A549 (cell line): Measurements from ENCODE around the gene CRYBA1. TPM values are rescaled to one million over a fixed set of nuclear protein-coding genes. Genes with fewer than 3 reads are reported as not detected.

ENCODE experiments used
- ATAC-seq, 2 experiments: fragments of 200-7000 bp in 1 of 2; fragments of >200 bp in 1 of 2; cut with Nextera tagmentation in 1 of 2; cut with Tn5 transposase in 1 of 2; 3 replicates each; pipeline versions ENCODE4 v1.8.0 to v1.9.1; 2018 to 2020; ENCODE audit warnings: mild to moderate bottlenecking in 1 of 2, moderate library complexity in 1 of 2
- CTCF ChIA-PET: fragments of 300-600 bp; sonication (Branson Sonifier 250); formaldehyde crosslinking; extraction: SDS; loops from one replicate; lab custom pipeline; 2021; ENCODE audit warnings: antibody characterized with exemption, inconsistent platforms; lab: Yijun Ruan, JAX
- POLR2A ChIA-PET: fragments of 350-600 bp; formaldehyde crosslinking; extraction: SDS; loops from one replicate; lab custom pipeline; 2021; ENCODE audit warnings: antibody characterized with exemption, inconsistent platforms; lab: Yijun Ruan, JAX
- DNase-seq, 2 experiments: peaks; one replicate each; pipeline versions ENCODE4 v3.0.0 to v3.0.0-alpha.2; 2011 to 2016; ENCODE audit warnings: low read depth in 1 of 2, low spot score in 1 of 2
- FAIRE-seq: peaks from 2 replicates; lab custom pipeline; 2011; peaks lifted over from hg19 to GRCh38; lab: Jason Lieb, UNC
- H3K27ac ChIP-seq, 2 experiments: fragments of >200 bp; sonication (Bioruptor Twin); formaldehyde crosslinking; 3 replicates each; pipeline ENCODE4 v1.5.1; 2016 to 2017
- H3K4me1 ChIP-seq: fragments of >200 bp; sonication (Bioruptor Twin); formaldehyde crosslinking; 3 replicates; pipeline ENCODE4 v1.6.1; 2016
- H3K4me2 ChIP-seq: fragments of >200 bp; sonication (Bioruptor Twin); formaldehyde crosslinking; 3 replicates; pipeline ENCODE4 v1.6.1; 2016
- H3K4me3 ChIP-seq: fragments of >200 bp; sonication (Bioruptor Twin); formaldehyde crosslinking; 3 replicates; pipeline ENCODE4 v1.5.1; 2016
- H3K9me3 ChIP-seq: fragments of >200 bp; sonication (Bioruptor Twin); formaldehyde crosslinking; 3 replicates; pipeline ENCODE4 v1.6.1; 2016
- BHLHE40 ChIP-seq: IDR thresholded peaks from 2 replicates; pipeline ENCODE4 v1.6.1; 2012; ENCODE audit warnings: low read depth, low read length, inconsistent platforms
- CBX2 ChIP-seq: fragments of 200-600 bp; sonication (generic); IDR thresholded peaks from 2 replicates; pipeline ENCODE4 v1.6.1; 2016; ENCODE audit warnings: low read depth, mild to moderate bottlenecking, borderline replicate concordance
- CBX8 ChIP-seq: fragments of 200-600 bp; sonication (generic); IDR thresholded peaks from 2 replicates; pipeline ENCODE4 v1.6.1; 2016
- CEBPB ChIP-seq, 2 experiments: fragments of >200 bp in 1 of 2; sonication (Bioruptor Twin) in 1 of 2; formaldehyde crosslinking in 1 of 2; IDR thresholded peaks; 2 replicates each; pipeline ENCODE4 v1.6.1; 2012 to 2016
- EHF ChIP-seq: fragments of 250-450 bp; sonication (Bioruptor Pico); IDR thresholded peaks from 2 replicates; pipeline ENCODE4 v1.5.0; 2020; ENCODE audit warnings: mild to moderate bottlenecking
- EHMT2 ChIP-seq: fragments of 200-600 bp; sonication (generic); IDR thresholded peaks from 2 replicates; pipeline ENCODE4 v1.6.1; 2016; ENCODE audit warnings: antibody characterized with exemption, low read depth, mild to moderate bottlenecking, moderate library complexity
- FOSB ChIP-seq: fragments of 250-450 bp; sonication (Bioruptor Pico); IDR thresholded peaks from 2 replicates; pipeline ENCODE4 v1.5.0; 2020; ENCODE audit warnings: mild to moderate bottlenecking, moderate library complexity
- HDAC2 ChIP-seq: fragments of 200-600 bp; sonication (generic); IDR thresholded peaks from 2 replicates; pipeline ENCODE4 v1.6.1; 2016
- HOXB5 ChIP-seq: fragments of 250-450 bp; sonication (Bioruptor Pico); IDR thresholded peaks from 2 replicates; pipeline ENCODE4 v1.5.0; 2020; ENCODE audit warnings: mild to moderate bottlenecking, moderate library complexity
- KDM1A ChIP-seq: fragments of 200-600 bp; sonication (generic); IDR thresholded peaks from 2 replicates; pipeline ENCODE4 v1.6.1; 2016; ENCODE audit warnings: low read depth, mild to moderate bottlenecking
- MAFK ChIP-seq: fragments of 450-650 bp; IDR thresholded peaks from 2 replicates; pipeline ENCODE4 v1.6.1; 2014; ENCODE audit not compliant: partially characterized antibody
- MYC ChIP-seq: IDR thresholded peaks from 2 replicates; pipeline ENCODE4 v1.6.1; 2012; ENCODE audit warnings: mild to moderate bottlenecking, inconsistent platforms, low read length, improper control_type of control experiment, borderline replicate concordance
- NPAS2 ChIP-seq: fragments of 250-450 bp; sonication (Bioruptor Pico); IDR thresholded peaks from 2 replicates; pipeline ENCODE4 v1.8.0; 2022; ENCODE audit warnings: mild to moderate bottlenecking, moderate library complexity, borderline replicate concordance
- NR3C1 ChIP-seq: fragments of >200 bp; sonication (Bioruptor Twin); formaldehyde crosslinking; IDR thresholded peaks from 3 replicates; pipeline ENCODE4 v1.6.1; 2017
- RAD21 ChIP-seq, 2 experiments: fragments of >200 bp in 1 of 2; sonication (Bioruptor Twin) in 1 of 2; formaldehyde crosslinking in 1 of 2; IDR thresholded peaks in 1 of 2; conservative IDR thresholded peaks in 1 of 2; 2 replicates in 1 of 2; 3 replicates in 1 of 2; pipeline ENCODE4 v1.6.1; 2012 to 2018; ENCODE audit warnings: inconsistent platforms in 1 of 2
- RCOR1 ChIP-seq: fragments of 150-350 bp; IDR thresholded peaks from 2 replicates; pipeline ENCODE4 v1.6.1; 2014; ENCODE audit warnings: antibody characterized with exemption, low read length, low read depth
- RNF2 ChIP-seq: fragments of 200-600 bp; sonication (generic); IDR thresholded peaks from 2 replicates; pipeline ENCODE4 v1.6.1; 2016; ENCODE audit warnings: low read depth, mild to moderate bottlenecking, antibody characterized with exemption, moderate library complexity, borderline replicate concordance
- TFCP2L1 ChIP-seq: fragments of 250-450 bp; sonication (Bioruptor Pico); IDR thresholded peaks from 2 replicates; pipeline ENCODE4 v1.5.0; 2021; ENCODE audit warnings: mild to moderate bottlenecking
- TP53 ChIP-seq: fragments of 250-450 bp; sonication (Bioruptor Pico); IDR thresholded peaks from 2 replicates; pipeline ENCODE4 v1.5.0; 2021; ENCODE audit warnings: mild to moderate bottlenecking, moderate library complexity
- ZFP36 ChIP-seq: fragments of 450-650 bp; IDR thresholded peaks from 2 replicates; pipeline ENCODE4 v1.6.1; 2014; ENCODE audit warnings: borderline replicate concordance; ENCODE audit not compliant: partially characterized antibody
- ZNF302 ChIP-seq: fragments of 250-450 bp; sonication (Bioruptor Pico); IDR thresholded peaks from 2 replicates; pipeline ENCODE4 v1.9.0; 2021; ENCODE audit warnings: inconsistent platforms, mild to moderate bottlenecking, moderate library complexity
- ZSCAN20 ChIP-seq: fragments of 250-450 bp; sonication (Bioruptor Pico); IDR thresholded peaks from 2 replicates; pipeline ENCODE4 v1.8.0; 2022; ENCODE audit warnings: mild to moderate bottlenecking, moderate library complexity
- WGBS: methylation state at CpG from one replicate; pipeline ENCODE4 v1.1.6; 2017; ENCODE audit errors: missing lambda C conversion rate; 5-methylcytosine and 5-hydroxymethylcytosine counted together
- polyA plus RNA-seq, 4 experiments: library from polyadenylated mRNA; depleted of rRNA in 3 of 4; stranded (reverse); fragments of >200 nt; fragmentation: RNase III in 1 of 4; extraction: RNeasy Plus Mini Kit Qiagen cat#74134 plus additional on column Dnase treatment in 1 of 4; gene quantifications; 2 replicates in 3 of 4; 3 replicates in 1 of 4; pipeline ENCODE4 v1.2.3, GENCODE V29; 2011 to 2017
- TF ChIP-seq, protein P1 (sequence below): IDR thresholded peaks from 2 replicates; pipeline ENCODE4 v1.6.1; 2012
- TF ChIP-seq, protein P2 (sequence below): fragments of 250-450 bp; sonication (Bioruptor Pico); IDR thresholded peaks from 2 replicates; pipeline ENCODE4 v1.5.0; 2021; ENCODE audit warnings: mild to moderate bottlenecking, moderate library complexity, borderline replicate concordance
- TF ChIP-seq, protein P3 (sequence below): fragments of 150-350 bp; IDR thresholded peaks from 2 replicates; pipeline ENCODE4 v1.6.1; 2014; ENCODE audit warnings: low read depth, mild to moderate bottlenecking, low read length
- TF ChIP-seq, protein P4 (sequence below): IDR thresholded peaks from 2 replicates; pipeline ENCODE4 v1.6.1; 2012
- TF ChIP-seq, protein P5 (sequence below): fragments of >200 bp; sonication (Bioruptor Twin); formaldehyde crosslinking; IDR thresholded peaks from 3 replicates; pipeline ENCODE4 v1.5.1; 2016
- TF ChIP-seq, protein P6 (sequence below): fragments of 200-600 bp; sonication (generic); IDR thresholded peaks from 2 replicates; pipeline ENCODE4 v1.6.1; 2016; ENCODE audit warnings: antibody characterized with exemption, mild to moderate bottlenecking, moderate library complexity

Gene CRYBA1
- polyA plus RNA-seq, 2 of the 4 experiments (the other 2 are of a cell fraction) = 0.10 to 0.12 TPM

DNA sequence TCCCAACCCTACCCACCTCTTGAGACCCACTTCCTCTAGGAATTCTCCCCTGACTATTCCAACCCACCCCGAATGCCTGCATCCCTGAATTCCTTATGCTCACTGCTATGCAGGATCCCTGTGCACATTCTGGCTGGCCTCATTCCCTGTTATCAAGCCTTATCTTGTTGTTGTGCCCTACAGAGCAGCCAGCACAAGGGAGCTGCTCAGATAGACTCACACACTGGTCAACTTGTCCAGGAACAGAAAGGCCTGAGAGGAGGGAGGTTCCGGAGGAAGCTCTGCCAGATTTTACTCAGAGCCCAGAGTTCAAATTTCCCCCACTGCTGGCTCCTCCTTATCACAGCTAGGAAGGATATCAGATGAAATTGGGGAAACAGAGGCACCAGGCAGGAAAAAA, 41.6 kb upstream of the CRYBA1 start:
- POLR2A ChIA-PET = no interaction called here
- no peaks in the 10 kb centered on the region for H3K4me1 ChIP-seq
- no peak for FAIRE-seq
- CTCF ChIA-PET = interaction anchor here (0.7 to 21.9 kb wide), 12 partner anchors 9 to 331 kb away, joined by 3 to 482 read pairs (median 7); partner anchors contain the start of gene MYO18A
- ATAC-seq = no peak
- TF ChIP-seq, protein P1, sequence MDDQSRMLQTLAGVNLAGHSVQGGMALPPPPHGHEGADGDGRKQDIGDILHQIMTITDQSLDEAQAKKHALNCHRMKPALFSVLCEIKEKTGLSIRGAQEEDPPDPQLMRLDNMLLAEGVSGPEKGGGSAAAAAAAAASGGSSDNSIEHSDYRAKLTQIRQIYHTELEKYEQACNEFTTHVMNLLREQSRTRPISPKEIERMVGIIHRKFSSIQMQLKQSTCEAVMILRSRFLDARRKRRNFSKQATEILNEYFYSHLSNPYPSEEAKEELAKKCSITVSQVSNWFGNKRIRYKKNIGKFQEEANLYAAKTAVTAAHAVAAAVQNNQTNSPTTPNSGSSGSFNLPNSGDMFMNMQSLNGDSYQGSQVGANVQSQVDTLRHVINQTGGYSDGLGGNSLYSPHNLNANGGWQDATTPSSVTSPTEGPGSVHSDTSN = no peak
- TF ChIP-seq EHMT2 = no peak
- no peak for TF ChIP-seq RAD21 (conservative IDR thresholded peaks at IDR 0.05 in 1 of 2, IDR thresholded peaks at IDR 0.05 in 1 of 2)
- no peak for TF ChIP-seq RNF2
- TF ChIP-seq NPAS2 (CRISPR knock-in tag) = no peak
- no peak for TF ChIP-seq ZNF302 (CRISPR knock-in tag)
- no peak for TF ChIP-seq CBX8
- no peak for TF ChIP-seq BHLHE40
- no peak for TF ChIP-seq MAFK
- TF ChIP-seq EHF (CRISPR knock-in tag) = no peak
- TF ChIP-seq, protein P2, sequence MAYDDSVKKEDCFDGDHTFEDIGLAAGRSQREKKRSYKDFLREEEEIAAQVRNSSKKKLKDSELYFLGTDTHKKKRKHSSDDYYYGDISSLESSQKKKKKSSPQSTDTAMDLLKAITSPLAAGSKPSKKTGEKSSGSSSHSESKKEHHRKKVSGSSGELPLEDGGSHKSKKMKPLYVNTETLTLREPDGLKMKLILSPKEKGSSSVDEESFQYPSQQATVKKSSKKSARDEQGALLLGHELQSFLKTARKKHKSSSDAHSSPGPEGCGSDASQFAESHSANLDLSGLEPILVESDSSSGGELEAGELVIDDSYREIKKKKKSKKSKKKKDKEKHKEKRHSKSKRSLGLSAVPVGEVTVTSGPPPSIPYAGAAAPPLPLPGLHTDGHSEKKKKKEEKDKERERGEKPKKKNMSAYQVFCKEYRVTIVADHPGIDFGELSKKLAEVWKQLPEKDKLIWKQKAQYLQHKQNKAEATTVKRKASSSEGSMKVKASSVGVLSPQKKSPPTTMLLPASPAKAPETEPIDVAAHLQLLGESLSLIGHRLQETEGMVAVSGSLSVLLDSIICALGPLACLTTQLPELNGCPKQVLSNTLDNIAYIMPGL (CRISPR knock-in tag) = no peak
- no peak for TF ChIP-seq CBX2
- TF ChIP-seq, protein P3, sequence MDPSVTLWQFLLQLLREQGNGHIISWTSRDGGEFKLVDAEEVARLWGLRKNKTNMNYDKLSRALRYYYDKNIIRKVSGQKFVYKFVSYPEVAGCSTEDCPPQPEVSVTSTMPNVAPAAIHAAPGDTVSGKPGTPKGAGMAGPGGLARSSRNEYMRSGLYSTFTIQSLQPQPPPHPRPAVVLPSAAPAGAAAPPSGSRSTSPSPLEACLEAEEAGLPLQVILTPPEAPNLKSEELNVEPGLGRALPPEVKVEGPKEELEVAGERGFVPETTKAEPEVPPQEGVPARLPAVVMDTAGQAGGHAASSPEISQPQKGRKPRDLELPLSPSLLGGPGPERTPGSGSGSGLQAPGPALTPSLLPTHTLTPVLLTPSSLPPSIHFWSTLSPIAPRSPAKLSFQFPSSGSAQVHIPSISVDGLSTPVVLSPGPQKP = no peak
- TF ChIP-seq, protein P4, sequence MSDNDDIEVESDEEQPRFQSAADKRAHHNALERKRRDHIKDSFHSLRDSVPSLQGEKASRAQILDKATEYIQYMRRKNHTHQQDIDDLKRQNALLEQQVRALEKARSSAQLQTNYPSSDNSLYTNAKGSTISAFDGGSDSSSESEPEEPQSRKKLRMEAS = no peak
- no peak for TF ChIP-seq FOSB (CRISPR knock-in tag)
- no peak for TF ChIP-seq ZSCAN20 (CRISPR knock-in tag)
- TF ChIP-seq, all 56 proteins: peak for 0
- no peak for DNase-seq
- Histone ChIP-seq H3K4me2 (no peak overlapping the region), H3K4me3 (no peak overlapping the region), H3K27ac (no peak overlapping the region), H3K9me3 (no peaks in the 10 kb centered on the region)
- 82% methylated on average over 2 of the region's 2 CpGs for WGBS

DNA sequence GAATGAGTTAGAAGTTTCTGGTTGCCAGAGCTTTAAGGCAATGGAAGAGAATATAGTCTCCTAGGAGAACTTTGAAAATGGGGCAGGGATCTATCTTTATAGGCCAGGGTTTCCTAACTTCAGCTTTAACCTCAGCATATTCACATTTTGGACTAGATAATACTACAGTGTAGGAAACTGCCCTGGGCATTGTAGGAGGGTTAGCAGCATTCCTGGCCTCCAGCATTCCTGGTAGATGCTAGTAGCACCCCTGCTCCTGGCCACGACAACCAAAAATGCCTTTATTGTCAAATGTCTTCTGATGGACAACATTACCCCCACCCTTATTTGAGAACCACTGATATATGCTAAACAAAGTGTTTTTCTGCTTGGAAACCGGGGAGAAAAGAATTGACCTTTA, 38.7 kb upstream of the CRYBA1 start:
- ChIA-PET CTCF (interaction anchor here (1.4 to 21.9 kb wide), 9 partner anchors 10 to 242 kb away, joined by 3 to 482 read pairs (median 8); partner anchors contain the start of gene MYO18A), POLR2A (interaction anchor here (1.2 kb wide), 1 partner anchor 86 kb away, joined by 4 read pairs; the partner anchor contains the start of gene NUFIP2)
- Histone ChIP-seq H3K4me1 (no peaks in the 10 kb centered on the region), H3K9me3 (no peaks in the 10 kb centered on the region), H3K27ac (no peak overlapping the region), H3K4me3 (no peak overlapping the region), H3K4me2 (no peak overlapping the region)
- WGBS = 63% methylated on average over 2 of the region's 2 CpGs
- no peak for ATAC-seq
- DNase-seq = no peak
- FAIRE-seq = no peak
- TF ChIP-seq TFCP2L1 (no peak), HOXB5 (no peak), HDAC2 (no peak), KDM1A (no peak), ZFP36 (no peak), TP53 (CRISPR knock-in tag) (no peak), MYC (no peak), RCOR1 (no peak), CEBPB (IDR thresholded peaks at IDR 0.05) (no peak), NR3C1 (no peak)
- TF ChIP-seq, protein P5, sequence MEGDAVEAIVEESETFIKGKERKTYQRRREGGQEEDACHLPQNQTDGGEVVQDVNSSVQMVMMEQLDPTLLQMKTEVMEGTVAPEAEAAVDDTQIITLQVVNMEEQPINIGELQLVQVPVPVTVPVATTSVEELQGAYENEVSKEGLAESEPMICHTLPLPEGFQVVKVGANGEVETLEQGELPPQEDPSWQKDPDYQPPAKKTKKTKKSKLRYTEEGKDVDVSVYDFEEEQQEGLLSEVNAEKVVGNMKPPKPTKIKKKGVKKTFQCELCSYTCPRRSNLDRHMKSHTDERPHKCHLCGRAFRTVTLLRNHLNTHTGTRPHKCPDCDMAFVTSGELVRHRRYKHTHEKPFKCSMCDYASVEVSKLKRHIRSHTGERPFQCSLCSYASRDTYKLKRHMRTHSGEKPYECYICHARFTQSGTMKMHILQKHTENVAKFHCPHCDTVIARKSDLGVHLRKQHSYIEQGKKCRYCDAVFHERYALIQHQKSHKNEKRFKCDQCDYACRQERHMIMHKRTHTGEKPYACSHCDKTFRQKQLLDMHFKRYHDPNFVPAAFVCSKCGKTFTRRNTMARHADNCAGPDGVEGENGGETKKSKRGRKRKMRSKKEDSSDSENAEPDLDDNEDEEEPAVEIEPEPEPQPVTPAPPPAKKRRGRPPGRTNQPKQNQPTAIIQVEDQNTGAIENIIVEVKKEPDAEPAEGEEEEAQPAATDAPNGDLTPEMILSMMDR = no peak
- TF ChIP-seq, protein P6, sequence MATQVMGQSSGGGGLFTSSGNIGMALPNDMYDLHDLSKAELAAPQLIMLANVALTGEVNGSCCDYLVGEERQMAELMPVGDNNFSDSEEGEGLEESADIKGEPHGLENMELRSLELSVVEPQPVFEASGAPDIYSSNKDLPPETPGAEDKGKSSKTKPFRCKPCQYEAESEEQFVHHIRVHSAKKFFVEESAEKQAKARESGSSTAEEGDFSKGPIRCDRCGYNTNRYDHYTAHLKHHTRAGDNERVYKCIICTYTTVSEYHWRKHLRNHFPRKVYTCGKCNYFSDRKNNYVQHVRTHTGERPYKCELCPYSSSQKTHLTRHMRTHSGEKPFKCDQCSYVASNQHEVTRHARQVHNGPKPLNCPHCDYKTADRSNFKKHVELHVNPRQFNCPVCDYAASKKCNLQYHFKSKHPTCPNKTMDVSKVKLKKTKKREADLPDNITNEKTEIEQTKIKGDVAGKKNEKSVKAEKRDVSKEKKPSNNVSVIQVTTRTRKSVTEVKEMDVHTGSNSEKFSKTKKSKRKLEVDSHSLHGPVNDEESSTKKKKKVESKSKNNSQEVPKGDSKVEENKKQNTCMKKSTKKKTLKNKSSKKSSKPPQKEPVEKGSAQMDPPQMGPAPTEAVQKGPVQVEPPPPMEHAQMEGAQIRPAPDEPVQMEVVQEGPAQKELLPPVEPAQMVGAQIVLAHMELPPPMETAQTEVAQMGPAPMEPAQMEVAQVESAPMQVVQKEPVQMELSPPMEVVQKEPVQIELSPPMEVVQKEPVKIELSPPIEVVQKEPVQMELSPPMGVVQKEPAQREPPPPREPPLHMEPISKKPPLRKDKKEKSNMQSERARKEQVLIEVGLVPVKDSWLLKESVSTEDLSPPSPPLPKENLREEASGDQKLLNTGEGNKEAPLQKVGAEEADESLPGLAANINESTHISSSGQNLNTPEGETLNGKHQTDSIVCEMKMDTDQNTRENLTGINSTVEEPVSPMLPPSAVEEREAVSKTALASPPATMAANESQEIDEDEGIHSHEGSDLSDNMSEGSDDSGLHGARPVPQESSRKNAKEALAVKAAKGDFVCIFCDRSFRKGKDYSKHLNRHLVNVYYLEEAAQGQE = no peak
